IMR-90 (cell line): ENCODE measurements around the gene HGD. TPM values are rescaled to one million over a fixed set of nuclear protein-coding genes. Genes with fewer than 3 reads are reported as not detected.
A peak's percentile ranks its signal among the peaks of the same experiment; 100 is the strongest.

Experiments used
- ATAC-seq: fragments of 200-7000 bp; cut with Tn5 transposase; 2 replicates; pipeline ENCODE4 v1.9.1; 2020; ENCODE audit warnings: low read depth, mild to moderate bottlenecking, moderate library complexity
- BruUV-seq: library from RNA; stranded (reverse); fragments of 400-500 nt; replicated peaks from 2 replicates; lab custom pipeline; 2021; lab: Mats Ljungman, UMichigan
- CTCF ChIA-PET: fragments of 300-600 bp; formaldehyde crosslinking; extraction: SDS; loops from one replicate; lab custom pipeline; 2021; ENCODE audit warnings: antibody characterized with exemption; lab: Yijun Ruan, JAX
- POLR2A ChIA-PET: fragments of 300-600 bp; sonication (Branson Sonifier 250); formaldehyde crosslinking; loops from one replicate; lab custom pipeline; 2022; ENCODE audit warnings: antibody characterized with exemption; ENCODE audit not compliant: unreplicated experiment; lab: Charles Lee
- DNase-seq: peaks from one replicate; pipeline ENCODE4 v3.0.0; 2013
- H2AFZ ChIP-seq: replicated peaks from 2 replicates; pipeline ENCODE3; 2013; ENCODE audit warnings: low read length, mild to moderate bottlenecking; ENCODE audit not compliant: poor library complexity
- H2AK5ac ChIP-seq: 2 replicates; pipeline ENCODE4 v1.6.1; 2013; ENCODE audit warnings: low read depth, low read length, inconsistent platforms
- H2AK9ac ChIP-seq: replicated peaks from 2 replicates; pipeline ENCODE3; 2013; ENCODE audit warnings: mild to moderate bottlenecking, low read depth, low read length, moderate library complexity; ENCODE audit not compliant: poor library complexity
- H2BK120ac ChIP-seq: 2 replicates; pipeline ENCODE4 v1.6.1; 2013; ENCODE audit warnings: low read depth, low read length, inconsistent platforms
- H2BK15ac ChIP-seq: 3 replicates; pipeline ENCODE4 v1.6.1; 2013; ENCODE audit warnings: low read depth, low read length, inconsistent platforms
- H2BK20ac ChIP-seq: 2 replicates; pipeline ENCODE4 v1.6.1; 2013; ENCODE audit warnings: low read depth, mild to moderate bottlenecking, inconsistent platforms, low read length, moderate library complexity
- H2BK5ac ChIP-seq: 2 replicates; pipeline ENCODE4 v1.6.1; 2013; ENCODE audit warnings: mild to moderate bottlenecking, low read depth, low read length, inconsistent platforms; ENCODE audit not compliant: poor library complexity, severe bottlenecking
- H3K14ac ChIP-seq: replicated peaks from 2 replicates; pipeline ENCODE4 v1.6.1; 2013; ENCODE audit warnings: low read depth, low read length, inconsistent platforms
- H3K18ac ChIP-seq: 2 replicates; pipeline ENCODE4 v1.6.1; 2013; ENCODE audit warnings: low read depth, low read length, control low read depth
- H3K23ac ChIP-seq: 2 replicates; pipeline ENCODE4 v1.6.1; 2013; ENCODE audit warnings: low read depth, low read length, inconsistent platforms
- H3K27ac ChIP-seq: 2 replicates; pipeline ENCODE4 v1.5.1; 2013; ENCODE audit warnings: mild to moderate bottlenecking, control low read depth, low read length; ENCODE audit not compliant: insufficient read depth
- H3K27me3 ChIP-seq: 2 replicates; pipeline ENCODE4 v1.6.1; 2013; ENCODE audit warnings: low read length; ENCODE audit not compliant: control insufficient read depth, insufficient read depth
- H3K36me3 ChIP-seq: 2 replicates; pipeline ENCODE4 v1.6.1; 2013; ENCODE audit warnings: low read length, mixed read lengths; ENCODE audit not compliant: control insufficient read depth, insufficient read depth
- H3K4ac ChIP-seq: 2 replicates; pipeline ENCODE4 v1.6.1; 2013; ENCODE audit warnings: low read depth, low read length, inconsistent platforms
- H3K4me1 ChIP-seq: 2 replicates; pipeline ENCODE4 v1.6.1; 2013; ENCODE audit warnings: low read length, mixed read lengths; ENCODE audit not compliant: control insufficient read depth, insufficient read depth
- H3K4me2 ChIP-seq: 2 replicates; pipeline ENCODE4 v1.6.1; 2013; ENCODE audit warnings: low read depth, mild to moderate bottlenecking, control low read depth, low read length, moderate library complexity
- H3K4me3 ChIP-seq: 2 replicates; pipeline ENCODE4 v1.5.1; 2013; ENCODE audit warnings: low read depth, mild to moderate bottlenecking, control low read depth, low read length, moderate library complexity; ENCODE audit not compliant: insufficient read depth
- H3K56ac ChIP-seq: 2 replicates; pipeline ENCODE4 v1.6.1; 2013; ENCODE audit warnings: low read length, inconsistent platforms; ENCODE audit not compliant: insufficient read depth; ENCODE audit errors: extremely low read depth
- H3K79me1 ChIP-seq, 2 experiments: 2 replicates each; pipeline ENCODE4 v1.6.1; 2013; ENCODE audit warnings: low read length in 2 of 2, inconsistent platforms in 1 of 2, low read depth in 1 of 2
- H3K9ac ChIP-seq: 2 replicates; pipeline ENCODE4 v1.6.1; 2013; ENCODE audit warnings: low read depth, low read length, control low read depth
- H3K9me1 ChIP-seq: 2 replicates; pipeline ENCODE4 v1.6.1; 2013; ENCODE audit warnings: low read length, inconsistent platforms; ENCODE audit not compliant: insufficient read depth
- H3K9me3 ChIP-seq: 2 replicates; pipeline ENCODE4 v1.6.1; 2013; ENCODE audit warnings: low read length; ENCODE audit not compliant: control insufficient read depth, insufficient read depth
- H4K20me1 ChIP-seq: 2 replicates; pipeline ENCODE4 v1.6.1; 2013; ENCODE audit warnings: low read length, inconsistent platforms; ENCODE audit not compliant: insufficient read depth
- H4K5ac ChIP-seq: 2 replicates; pipeline ENCODE4 v1.6.1; 2013; ENCODE audit warnings: mild to moderate bottlenecking, low read depth, low read length, control low read depth
- H4K8ac ChIP-seq, 2 experiments: 2 replicates each; pipeline ENCODE4 v1.6.1; 2013; ENCODE audit warnings: low read depth in 2 of 2, low read length in 2 of 2, control low read depth in 1 of 2, inconsistent platforms in 1 of 2
- H4K91ac ChIP-seq: 2 replicates; pipeline ENCODE4 v1.6.1; 2013; ENCODE audit warnings: low read depth, low read length, inconsistent platforms; ENCODE audit not compliant: insufficient read depth
- BHLHE40 ChIP-seq: fragments of 150-350 bp; IDR thresholded peaks from 2 replicates; pipeline ENCODE4 v1.6.1; 2016; ENCODE audit warnings: mild to moderate bottlenecking, low read depth, low read length
- ELK1 ChIP-seq: fragments of 150-350 bp; IDR thresholded peaks from 2 replicates; pipeline ENCODE4 v1.6.1; 2016; ENCODE audit warnings: low read depth, mild to moderate bottlenecking, low read length, moderate library complexity, borderline replicate concordance
- WGBS, 2 experiments: methylation state at CpG; one replicate each; pipeline versions ENCODE4 v1.1.5 to v1.1.7; 2013; ENCODE audit warnings: missing lambda C conversion rate in 2 of 2; ENCODE audit not compliant: insufficient read length in 1 of 2; ENCODE audit errors: extremely low coverage in 2 of 2; 5-methylcytosine and 5-hydroxymethylcytosine counted together
- dilution Hi-C: fragments of 300-500 bp; cut with HindIII; formaldehyde crosslinking; loops from one replicate; pipeline ENCODE4 v1.14.3; 2018; ENCODE audit warnings: low sequenced_read_pairs; ENCODE audit not compliant: unreplicated experiment
- in situ Hi-C: fragments of 300-500 bp; cut with MboI; formaldehyde crosslinking; loops from 3 replicates; pipeline ENCODE4 v1.14.3; 2019; ENCODE audit warnings: low sequenced_read_pairs, inconsistent platforms, mixed read lengths
- intact Hi-C: fragments of 100-400 bp; cut with micrococcal nuclease; formaldehyde crosslinking; loops from 2 replicates; pipeline ENCODE4 v1.10.0; 2022
- polyA plus RNA-seq, 3 experiments: library from polyadenylated mRNA; depleted of rRNA; stranded (reverse); fragments of >200 nt; gene quantifications; 2 replicates each; pipeline ENCODE4 v1.2.3, GENCODE V29; 2012; ENCODE audit warnings: low replicate concordance in 1 of 3
- total RNA-seq: library from RNA; depleted of rRNA; stranded (reverse); fragments of >200 nt; gene quantifications from 2 replicates; pipeline ENCODE4 v1.2.3, GENCODE V29; 2012

The HGD gene
- total and polyA plus RNA-seq, 2 of the 4 experiments (the other 2 are of a cell fraction) = 0.14 TPM; not detected in 1

GRCh38 chr3:120650311-120650710 lies 31.7 kb downstream of the HGD start:
- H4K20me1 ChIP-seq = no peaks in the 10 kb centered on the region
- H4K5ac ChIP-seq = peak overlapping the region; percentile 53; the same call in 1 of the 2 replicates
- no peak overlapping the region for H2AFZ ChIP-seq
- H3K23ac ChIP-seq = no peak overlapping the region
- H3K27ac ChIP-seq = peak overlapping the region; percentile 70; the same call in 1 of the 2 replicates
- H2BK20ac ChIP-seq = peak overlapping the region; percentile 87; the same call in 1 of the 2 replicates
- H2AK5ac ChIP-seq = peak overlapping the region; percentile 38; the same call in 1 of the 2 replicates
- WGBS, 2 experiments = no CpG with 5 or more reads among the region's 2 CpGs
- peak overlapping the region in 1 of 2 experiments; percentile 70; a peak in 1 of 4 replicates for H4K8ac ChIP-seq
- peaks cover 8% of the 10 kb centered on the region; the same call in 1 of the 2 replicates for H3K9me1 ChIP-seq
- intact Hi-C loops = no loop called here
- peak overlapping the region; percentile 80 for H3K4ac ChIP-seq
- H3K27me3 ChIP-seq = no peaks in the 10 kb centered on the region
- 0 out of 3 replicates have a peak overlapping the region, but pooled peaks have one; percentile 42 for H2BK15ac ChIP-seq
- H3K4me2 ChIP-seq = no peak overlapping the region; the same call in 1 of the 2 replicates
- peak overlapping the region; percentile 85 for H2BK5ac ChIP-seq
- ChIA-PET POLR2A (interaction anchor here (0.6 kb wide), 1 partner anchor 54 kb away, joined by 4 read pairs; no protein-coding TSS in a partner anchor), CTCF (no interaction called here)
- H3K4me3 ChIP-seq = no peak overlapping the region
- no peak overlapping the region for H3K9ac ChIP-seq
- H2BK120ac ChIP-seq = peak overlapping the region; percentile 64
- no peaks in the 10 kb centered on the region for H3K9me3 ChIP-seq
- no peak overlapping the region for H4K91ac ChIP-seq
- H3K4me1 ChIP-seq = peaks cover 21% of the 10 kb centered on the region
- dilution Hi-C loops = no loop called here
- peak; percentile 47 for ATAC-seq
- no peaks in the 10 kb centered on the region for H3K79me1 ChIP-seq
- peak; percentile 34 for DNase-seq
- no peak overlapping the region for H3K56ac ChIP-seq
- peak overlapping the region; percentile 70; the same call in 1 of the 2 replicates for H3K18ac ChIP-seq
- 0 out of 2 replicates have a peak, but pooled peaks have one; percentile 8 for TF ChIP-seq BHLHE40
- TF ChIP-seq ELK1 = no peak
- H3K36me3 ChIP-seq = no peaks in the 10 kb centered on the region
- no TSS peak for BruUV-seq
- no peak overlapping the region for H2AK9ac ChIP-seq
- H3K14ac ChIP-seq = no peak overlapping the region
- in situ Hi-C loops = no loop called here
